GM13977 (cell line): Measurements from ENCODE around the gene GPR25.

Experiments
- DNase-seq: peaks from one replicate; pipeline ENCODE4 v3.0.0; 2012; ENCODE audit warnings: low spot score
- CTCF ChIP-seq: IDR thresholded peaks from 2 replicates; pipeline ENCODE4 v1.5.1; 2012; ENCODE audit warnings: mild to moderate bottlenecking, control low read depth; ENCODE audit not compliant: insufficient read depth; ENCODE audit errors: extremely low read depth, missing control alignments
- in situ Hi-C: fragments of 300-500 bp; cut with MboI; formaldehyde crosslinking; loops from one replicate; pipeline ENCODE4 v1.12.0; 2022; ENCODE audit warnings: low sequenced_read_pairs, low pct_unique_long_range_greater_than_20kb, mixed read lengths, inconsistent platforms; ENCODE audit not compliant: unreplicated experiment

GPR25 gene

GRCh38 chr1:200892958-200893357 is 20.2 kb downstream of the GPR25 start:
- TF ChIP-seq CTCF: no peak
- in situ Hi-C loops: no loop called here
- no peak for DNase-seq

GRCh38 chr1:200893411-200893901 is 20.7 kb downstream of the GPR25 start:
- in situ Hi-C loops: no loop called here
- no peak for DNase-seq
- no peak for TF ChIP-seq CTCF

- no peak for TF ChIP-seq CTCF
- no peak for DNase-seq
- in situ Hi-C loops: no loop called here
These were observed 22.1 kb downstream of the GPR25 start, which contains the start of gene INAVA for GRCh38 chr1:200894712-200895442. Gene INAVA, plus strand, starts transcription at chr1:200894900. Its CDS starts 3,501 bp downstream, at chr1:200898401.

- TF ChIP-seq CTCF: no peak
- DNase-seq: no peak
- in situ Hi-C loops: no loop called here
These were observed 22.6 kb downstream of the GPR25 start for GRCh38 chr1:200895443-200895789.

GRCh38 chr1:200895801-200896530 is 23.2 kb downstream of the GPR25 start:
- no peak for DNase-seq
- in situ Hi-C loops: no loop called here
- TF ChIP-seq CTCF: no peak

GRCh38 chr1:200896531-200897196 is 23.9 kb downstream of the GPR25 start:
- no peak for TF ChIP-seq CTCF
- in situ Hi-C loops: no loop called here
- peak; percentile 17 for DNase-seq
